Heart right ventricle (tissue), 16 donors: ENCODE measurements around the gene ALDH3B1. TPM values are rescaled to one million over a fixed set of nuclear protein-coding genes. Genes with fewer than 3 reads are reported as not detected.
"Not testable (repeated sequence)": the region's sequence is repeated elsewhere in the genome, so short reads cannot be mapped to it uniquely, and the experiment has no call there.

ENCODE experiments used
- ATAC-seq, 8 donors: fragments of 200-7000 bp; cut with Tn5 transposase; one replicate each; pipeline ENCODE4 v1.9.1; 2020; ENCODE audit warnings: mild to moderate bottlenecking in 8 of 8, moderate library complexity in 8 of 8, moderate number of reproducible peaks in 1 of 8
- DNase-seq, 2 donors: peaks; one replicate each; pipeline ENCODE4 v3.0.0-alpha.2; 2020
- H3K27ac ChIP-seq, 10 donors: fragments of 200-600 bp; sonication (generic) in 2 of 10; one replicate each; pipeline versions ENCODE4 v1.5.0 to v1.8.0; 2020 to 2022; ENCODE audit warnings: mild to moderate bottlenecking in 3 of 10
- H3K27me3 ChIP-seq, 7 donors: fragments of 200-600 bp; one replicate each; pipeline ENCODE4 v1.8.0; 2021 to 2022; ENCODE audit warnings: mild to moderate bottlenecking in 2 of 7
- H3K36me3 ChIP-seq, 9 donors: fragments of 200-600 bp; sonication (generic) in 1 of 9; one replicate each; pipeline versions ENCODE4 v1.5.0 to v1.8.0; 2020 to 2022; ENCODE audit warnings: mild to moderate bottlenecking in 2 of 9
- H3K4me1 ChIP-seq, 9 donors: fragments of 200-600 bp; sonication (generic) in 1 of 9; one replicate each; pipeline versions ENCODE4 v1.5.0 to v1.8.0; 2020 to 2022; ENCODE audit warnings: mild to moderate bottlenecking in 4 of 9
- H3K4me3 ChIP-seq, 10 donors: fragments of 200-600 bp; sonication (generic) in 2 of 10; one replicate each; pipeline versions ENCODE4 v1.5.0 to v1.8.0; 2020 to 2022; ENCODE audit warnings: mild to moderate bottlenecking in 7 of 10, moderate library complexity in 2 of 10
- H3K9me3 ChIP-seq, 11 donors: fragments of 200-600 bp in 10 of 11; sonication (generic) in 2 of 11; one replicate each; pipeline versions ENCODE4 v1.5.0 to v1.8.0; 2013 to 2022; ENCODE audit warnings: mild to moderate bottlenecking in 2 of 11, control low read depth in 1 of 11, moderate library complexity in 1 of 11
- CTCF ChIP-seq, 9 donors: fragments of 200-600 bp; sonication (generic) in 2 of 9; IDR thresholded peaks; one replicate each; pipeline versions ENCODE4 v1.5.0 to v1.8.0; 2021 to 2022; ENCODE audit warnings: antibody characterized with exemption in 9 of 9, mild to moderate bottlenecking in 5 of 9, moderate library complexity in 1 of 9
- WGBS, 2 donors: extraction: QIAGEN DNeasy Blood & Tissue Kit; methylation state at CpG; one replicate each; pipeline ENCODE4 v1.1.7; 2013; ENCODE audit warnings: inconsistent platforms in 1 of 2; 5-methylcytosine and 5-hydroxymethylcytosine counted together
- intact Hi-C, 10 donors: fragments of 100-400 bp; cut with DNase I; formaldehyde crosslinking; loops; one replicate each; pipeline versions ENCODE4 v1.11.1 to v1.14.2; 2022
- long read RNA-seq, 3 donors: library from polyadenylated mRNA; unstranded; transcript quantifications; one replicate each; pipeline ENCODE4 v2.0.0, GENCODE V29; 2020 to 2021
- polyA plus RNA-seq, 2 donors: library from polyadenylated mRNA; stranded (reverse); fragments of 200-250 nt; gene quantifications; one replicate each; pipeline ENCODE4 v1.2.3, GENCODE V29; 2013
- total RNA-seq, 10 donors: library from RNA; stranded (reverse); fragmentation: NEBNext Ultra II Directional in 3 of 10; extraction: Animal tissue kit (Norgen Biotek cat#: 25700) in 3 of 10; gene quantifications; one replicate each; pipeline versions ENCODE4 v1.2.1 to v1.2.4, GENCODE V29; 2021 to 2023
- donor health status: Arrhythmogenic right ventricular cardiomyopathy.
- donor health status: ischemic (EF 13 %, LVEDD 7.1; RV severe dilation, severe dysfunction).
- donor health status: healthy with polysubstance abuse.
- donor health status: DM: no; HTN: yes; CAD: no.
- donor health status: DM: no; HTN: no; CAD: no.
- donor health status: ischemic (EF 25% LVEDD 6.9; RV normal size, moderate dysfunction).
- donor health status: ischemic (EF 25% LVEDD 5.7; RV mildly dilated, moderate dysfunction).
- donor health status: healthy.
- donor health status: DM: yes; HTN: yes; CAD: no.
- donor health status: Ischemic cardiomyopathy.
- donor health status: ischemic (EF 35%, LVEDD 5.7; RV mildly dilated, moderate dysfunction).
- donor health status: nonischemic (EF 11% LVEDD 7.7; RV severe dilation, severe dysfunction).
- donor health status: DM: yes; HTN: yes; CAD: no.
- donor health status: PGD.
- donor health status: ischemic (EF 29% LVEDD 5.4; RV normal size, mild dysfunction).
- donor health status: nonischemic (EF 23%, LVEDD 6.1; RV moderate dilation, normal function).

ALDH3B1 gene
- total RNA-seq = 10 to 100 TPM in 1 of 10 donors, 1 to 10 TPM in 9; 3.5 to 11.0 (median 4.3) TPM
- polyA plus RNA-seq = 1 to 10 TPM; 2.1 to 3.2 TPM
- long read RNA-seq, donor 1 = 0 reads
- long read RNA-seq, donor 2, partial matches to known transcripts = 2 of 2 reads
- long read RNA-seq, donor 2, other reads (novel, unspliced or antisense) = 0 of 2 reads
- long read RNA-seq, donor 3, partial matches to known transcripts = 1 of 3 reads
- long read RNA-seq, donor 3, other reads (novel, unspliced or antisense) = 1 of 3 reads

GRCh38 chr11:68010090-68011041 is at the start of gene ALDH3B1:
Gene ALDH3B1, plus strand, starts transcription at chr11:68010327. Its CDS starts 4,971 bp downstream, at chr11:68015298.
- Histone ChIP-seq H3K27me3 (no peaks in the 10 kb centered on the region), H3K27ac (peak within 1 kb of the TSS; percentile 69 to 95 (median 81)), H3K4me3 (peak within 1 kb of the TSS in 9 of 10 donors; percentile 24 to 55 (median 39)), H3K36me3 (no peaks in the 10 kb centered on the region), H3K4me1 (peaks cover 10 to 66% (median 20%) of the 10 kb centered on the region in 9 donors), H3K9me3 (no peaks in the 10 kb centered on the region)
- WGBS, 2 donors = 20 to 21% methylated on average over 33 of the region's 33 CpGs
- no peak for TF ChIP-seq CTCF (IDR thresholded peaks at IDR 0.05)
- intact Hi-C loops = loop anchor here in 1 of 10 donors (10.0 kb wide), 1 partner anchor 194 kb away; no protein-coding TSS in a partner anchor
- peak; percentile 79 to 88 (median 85) for ATAC-seq
- peak; percentile 82 to 90 for DNase-seq

GRCh38 chr11:67963217-67963616 is 46.9 kb upstream of the ALDH3B1 start:
- H3K27ac ChIP-seq, intact Hi-C loops, H3K36me3 ChIP-seq, DNase-seq, H3K4me3 ChIP-seq, H3K9me3 ChIP-seq, ATAC-seq, H3K4me1 ChIP-seq: not testable (repeated sequence)
- H3K27me3 ChIP-seq = peaks cover 0 to 11% (median 3%) of the 10 kb centered on the region in 7 donors
- WGBS, 2 donors = 91 to 93% methylated on average over 16 of the region's 16 CpGs

- H3K27ac ChIP-seq, DNase-seq, H3K4me3 ChIP-seq, H3K4me1 ChIP-seq, H3K36me3 ChIP-seq, intact Hi-C loops, H3K27me3 ChIP-seq, ATAC-seq, H3K9me3 ChIP-seq: not testable (repeated sequence)
- WGBS, 2 donors = 74 to 80% methylated on average over 6 of the region's 6 CpGs
These were observed 46.2 kb upstream of the ALDH3B1 start for GRCh38 chr11:67963879-67964278.

- H3K9me3 ChIP-seq, DNase-seq, H3K4me1 ChIP-seq, ATAC-seq, H3K27me3 ChIP-seq, H3K36me3 ChIP-seq, H3K27ac ChIP-seq, H3K4me3 ChIP-seq, intact Hi-C loops: not testable (repeated sequence)
These were observed 45.4 kb upstream of the ALDH3B1 start for GRCh38 chr11:67964746-67965145.

- DNase-seq, H3K27ac ChIP-seq, H3K4me3 ChIP-seq, H3K27me3 ChIP-seq, H3K9me3 ChIP-seq, ATAC-seq, intact Hi-C loops, H3K4me1 ChIP-seq, H3K36me3 ChIP-seq: not testable (repeated sequence)
- WGBS, 2 donors = 91 to 96% methylated on average over 19 of the region's 19 CpGs
These were observed 44.2 kb upstream of the ALDH3B1 start for GRCh38 chr11:67965830-67966348.

- ATAC-seq, DNase-seq: not testable (repeated sequence)
- whole genome bisulfite sequencing, 2 donors = 83 to 84% methylated on average over 12 of the region's 12 CpGs
These were observed 35.4 kb upstream of the ALDH3B1 start for GRCh38 chr11:67974746-67975145.

GRCh38 chr11:67978766-67979418 is 31.2 kb upstream of the ALDH3B1 start:
- 62 to 67% methylated on average over 17 of the region's 17 CpGs for WGBS, 2 donors
- H3K4me3 ChIP-seq, H3K27ac ChIP-seq, H3K9me3 ChIP-seq, ATAC-seq, H3K4me1 ChIP-seq, intact Hi-C loops, H3K36me3 ChIP-seq, DNase-seq: not testable (repeated sequence)
- peaks cover 0 to 42% (median 7%) of the 10 kb centered on the region in 7 donors for H3K27me3 ChIP-seq

More at GRCh38 chr11:67974746-67975145, 35.4 kb upstream of the ALDH3B1 start:
- H3K27me3 ChIP-seq = peaks cover 0 to 21% (median 7%) of the 10 kb centered on the region in 7 donors
- H3K4me1 ChIP-seq, H3K36me3 ChIP-seq, H3K4me3 ChIP-seq, H3K9me3 ChIP-seq, H3K27ac ChIP-seq, intact Hi-C loops: not testable (repeated sequence)

GRCh38 chr11:67981226-67981625 is 28.9 kb upstream of the ALDH3B1 start:
- intact Hi-C loops, DNase-seq, H3K36me3 ChIP-seq, H3K4me3 ChIP-seq, H3K9me3 ChIP-seq, ATAC-seq, H3K27ac ChIP-seq, H3K4me1 ChIP-seq: not testable (repeated sequence)
- WGBS, 2 donors = 87% methylated on average over 10 of the region's 10 CpGs
- peaks cover 0 to 56% (median 7%) of the 10 kb centered on the region in 7 donors for H3K27me3 ChIP-seq

GRCh38 chr11:67982255-67982857 is 27.8 kb upstream of the ALDH3B1 start:
- ATAC-seq, H3K27ac ChIP-seq, H3K4me1 ChIP-seq, H3K4me3 ChIP-seq, H3K36me3 ChIP-seq, H3K9me3 ChIP-seq, DNase-seq, intact Hi-C loops: not testable (repeated sequence)
- WGBS, 2 donors = 74 to 86% methylated on average over 17 of the region's 17 CpGs
- H3K27me3 ChIP-seq = peaks cover 0 to 45% (median 4%) of the 10 kb centered on the region in 7 donors
